VCaP (cell line): Measurements from ENCODE around the gene TRMT44.

ENCODE experiments used
- H3K27ac ChIP-seq: fragments of 450-650 bp; 2 replicates; pipeline ENCODE4 v1.5.1; 2017
- TF ChIP-seq, protein P1 (sequence below): fragments of 450-650 bp; conservative IDR thresholded peaks from 2 replicates; pipeline ENCODE4 v1.5.1; 2017; ENCODE audit warnings: mild to moderate bottlenecking, moderate library complexity

The TRMT44 gene

DNA sequence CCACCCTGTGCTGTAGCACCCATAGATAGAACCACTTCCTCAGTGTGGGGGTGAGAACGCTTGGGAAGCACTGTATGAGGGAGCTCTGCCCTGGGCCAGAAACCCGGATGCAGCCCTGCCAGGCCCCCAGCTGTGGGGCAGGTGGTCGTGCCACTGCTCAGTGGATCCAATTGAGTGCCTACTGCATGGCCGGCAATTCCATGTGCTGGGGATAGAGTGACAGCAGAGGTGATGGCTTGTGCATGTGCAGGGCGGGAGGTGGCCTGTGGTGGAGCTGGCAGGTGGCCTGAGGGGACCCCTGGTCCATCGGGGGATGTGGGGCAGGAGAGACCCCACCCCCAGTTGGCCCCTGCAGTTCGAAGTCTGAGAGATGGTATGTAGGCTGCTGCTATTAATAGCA, 60.4 kb downstream of the TRMT44 start:
- no peak overlapping the region for H3K27ac ChIP-seq
- TF ChIP-seq, protein P1, sequence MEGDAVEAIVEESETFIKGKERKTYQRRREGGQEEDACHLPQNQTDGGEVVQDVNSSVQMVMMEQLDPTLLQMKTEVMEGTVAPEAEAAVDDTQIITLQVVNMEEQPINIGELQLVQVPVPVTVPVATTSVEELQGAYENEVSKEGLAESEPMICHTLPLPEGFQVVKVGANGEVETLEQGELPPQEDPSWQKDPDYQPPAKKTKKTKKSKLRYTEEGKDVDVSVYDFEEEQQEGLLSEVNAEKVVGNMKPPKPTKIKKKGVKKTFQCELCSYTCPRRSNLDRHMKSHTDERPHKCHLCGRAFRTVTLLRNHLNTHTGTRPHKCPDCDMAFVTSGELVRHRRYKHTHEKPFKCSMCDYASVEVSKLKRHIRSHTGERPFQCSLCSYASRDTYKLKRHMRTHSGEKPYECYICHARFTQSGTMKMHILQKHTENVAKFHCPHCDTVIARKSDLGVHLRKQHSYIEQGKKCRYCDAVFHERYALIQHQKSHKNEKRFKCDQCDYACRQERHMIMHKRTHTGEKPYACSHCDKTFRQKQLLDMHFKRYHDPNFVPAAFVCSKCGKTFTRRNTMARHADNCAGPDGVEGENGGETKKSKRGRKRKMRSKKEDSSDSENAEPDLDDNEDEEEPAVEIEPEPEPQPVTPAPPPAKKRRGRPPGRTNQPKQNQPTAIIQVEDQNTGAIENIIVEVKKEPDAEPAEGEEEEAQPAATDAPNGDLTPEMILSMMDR: no peak

DNA sequence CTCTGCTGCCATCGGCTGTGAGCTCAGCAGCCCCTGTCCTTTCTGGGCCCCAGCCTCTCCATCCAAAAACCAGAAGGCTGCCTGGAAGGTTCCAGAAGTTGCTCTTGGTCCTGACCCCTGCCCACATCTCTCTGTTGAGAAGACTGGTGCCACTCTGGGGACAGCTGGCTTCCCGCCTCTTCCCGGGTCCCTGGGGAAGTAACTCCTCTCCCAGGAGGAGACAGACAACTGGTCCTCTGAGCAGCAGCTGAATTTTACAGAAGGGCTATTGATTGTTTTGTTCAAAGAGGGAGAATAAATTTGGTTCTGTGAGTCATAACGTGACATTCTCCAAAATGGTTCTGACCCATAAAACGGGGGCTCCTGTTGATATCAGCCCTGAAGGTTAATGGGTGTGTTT, 61.2 kb downstream of the TRMT44 start:
- TF ChIP-seq, protein P1: no peak

DNA sequence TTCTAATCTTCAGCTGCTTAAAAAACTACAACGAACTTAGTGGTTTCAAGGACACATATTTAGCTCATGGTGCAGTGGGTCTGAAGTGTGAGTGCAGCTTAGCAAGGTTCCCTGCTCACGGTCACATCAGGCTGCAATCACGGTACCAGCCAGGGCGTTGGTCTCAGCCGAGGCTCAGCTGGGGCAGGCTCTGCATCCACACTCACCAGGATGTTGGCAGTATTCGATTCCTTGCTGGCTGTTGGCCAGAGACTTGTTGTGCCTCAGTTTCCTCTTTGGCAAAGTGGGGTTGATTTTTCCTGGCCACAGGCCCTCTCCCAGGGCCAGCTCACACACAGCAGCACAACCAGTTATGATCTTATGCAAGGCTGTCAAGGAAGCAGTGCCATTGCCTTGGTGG, 61.8 kb downstream of the TRMT44 start:
- no peak overlapping the region for H3K27ac ChIP-seq
- TF ChIP-seq, protein P1: no peak

More for the DNA sequence above, 61.2 kb downstream of the TRMT44 start:
- H3K27ac ChIP-seq: no peak overlapping the region

DNA sequence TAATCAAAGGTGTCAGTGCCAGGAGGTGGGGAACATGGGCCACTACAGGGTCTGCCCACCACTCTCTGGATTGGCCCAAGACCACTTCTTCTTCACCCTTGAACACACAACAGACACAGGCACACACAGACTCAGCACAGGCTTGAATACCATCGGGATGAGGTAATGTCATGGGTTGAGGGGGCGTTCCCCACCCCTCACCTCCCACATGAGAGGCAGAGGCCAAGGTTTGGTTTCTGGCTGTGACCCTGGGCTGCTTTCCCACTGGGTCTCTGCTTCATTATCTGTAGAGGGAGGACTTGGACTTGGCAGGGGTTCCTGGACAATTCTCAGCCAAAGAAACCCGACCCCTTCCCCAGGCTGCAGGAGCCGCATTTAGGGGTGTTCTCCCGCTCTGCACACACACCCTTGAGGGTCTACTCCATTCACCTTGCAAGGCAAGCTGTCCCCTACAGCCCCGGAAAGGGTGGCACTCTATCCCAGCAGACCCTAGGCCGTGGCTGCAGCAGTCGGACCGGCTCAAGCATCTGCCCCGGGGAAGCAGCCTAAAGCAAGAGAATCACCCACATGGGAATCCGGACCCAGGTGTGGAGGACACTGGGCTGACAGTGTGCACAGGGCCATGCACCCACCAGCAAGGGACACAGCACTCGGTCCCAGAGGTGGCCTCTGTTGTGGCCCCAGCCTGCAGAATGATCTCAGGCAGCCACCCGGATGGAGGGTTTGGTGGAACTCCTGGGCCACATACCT, 62.4 kb downstream of the TRMT44 start:
- TF ChIP-seq, protein P1: no peak
- peak overlapping the region; percentile 69; the same call in 1 of the 2 replicates for H3K27ac ChIP-seq

DNA sequence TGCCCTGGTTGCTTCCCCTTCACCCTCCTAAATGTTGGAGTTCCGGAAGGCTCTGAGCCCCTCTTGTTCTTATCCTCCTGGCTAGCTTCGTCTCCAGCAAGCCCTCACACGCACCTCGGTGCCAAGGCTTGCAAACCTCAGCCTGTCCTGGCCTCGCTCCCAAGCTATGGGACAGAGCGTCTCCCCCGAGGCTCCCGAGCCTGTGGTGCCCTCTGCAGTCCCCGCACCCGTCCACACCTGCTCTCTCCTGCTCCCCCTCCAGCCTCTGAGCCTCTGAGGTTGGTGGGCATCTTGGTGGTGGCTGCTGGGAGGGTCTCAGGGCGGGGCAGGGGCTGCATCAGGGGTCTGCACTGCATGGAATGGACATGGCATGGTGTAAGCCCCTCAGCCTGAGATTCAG, 63.2 kb downstream of the TRMT44 start:
- TF ChIP-seq, protein P1: peak; percentile 43
- peak overlapping the region; percentile 69 for H3K27ac ChIP-seq

DNA sequence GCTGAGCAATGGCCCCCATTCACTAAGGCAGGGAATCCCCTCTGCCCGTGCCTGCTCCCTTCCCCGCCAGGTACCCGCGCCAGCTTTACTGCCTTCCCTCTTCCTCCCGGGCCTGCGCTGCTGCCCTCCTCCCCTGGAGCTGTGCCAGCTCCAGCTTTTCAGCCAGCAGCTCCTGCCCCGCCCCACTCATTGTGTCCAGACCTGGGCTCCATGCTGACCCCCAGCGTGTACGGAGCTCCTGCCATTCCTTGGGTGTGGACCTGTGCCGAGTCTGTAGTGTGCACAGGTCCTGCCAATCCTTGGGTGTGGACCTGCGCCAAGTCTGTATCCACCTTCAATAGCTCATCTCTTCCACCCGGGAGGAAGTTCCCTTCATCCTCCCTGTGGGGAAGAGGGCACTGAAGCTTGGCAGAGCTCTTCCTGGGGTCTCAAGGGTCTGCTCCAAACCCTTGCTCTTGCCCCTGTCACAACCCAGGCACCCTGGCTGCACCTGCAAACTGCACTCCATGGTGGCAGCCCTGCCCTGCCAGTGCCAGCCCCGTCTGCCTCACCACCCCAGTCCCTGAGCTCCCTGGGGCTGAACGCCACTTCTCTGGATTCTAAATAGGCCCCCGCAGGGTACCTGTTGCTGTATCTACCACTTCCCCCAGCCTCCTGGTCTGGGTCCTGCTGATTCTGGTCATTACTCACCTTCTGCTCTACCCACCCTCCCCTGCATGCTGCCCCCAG, 63.9 kb downstream of the TRMT44 start:
- TF ChIP-seq, protein P1: 0 out of 2 replicates have a peak, but pooled peaks have one; percentile 1
- peak overlapping the region; percentile 69 for H3K27ac ChIP-seq

DNA sequence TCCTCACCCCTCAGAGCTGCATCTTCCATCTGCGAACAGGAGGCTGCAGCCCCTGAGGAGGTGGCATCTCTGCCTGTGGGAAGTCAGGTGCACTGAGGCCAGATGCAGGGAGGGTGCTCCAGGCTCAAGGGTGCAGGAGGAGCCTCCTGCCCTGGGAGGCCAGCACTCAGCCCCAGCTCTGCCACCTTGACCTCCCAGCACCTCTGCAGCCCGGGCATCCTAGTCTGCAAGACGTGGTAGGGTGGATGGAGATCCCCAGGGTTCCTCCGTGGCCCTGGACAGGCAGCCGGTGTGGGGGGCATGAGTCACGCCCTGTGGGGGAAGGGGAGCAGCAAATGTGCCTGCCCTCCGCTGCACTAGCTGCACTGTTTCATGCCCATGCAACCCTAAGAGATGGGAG, 64.7 kb downstream of the TRMT44 start:
- TF ChIP-seq, protein P1: no peak
- H3K27ac ChIP-seq: peak overlapping the region; percentile 69; the same call in 1 of the 2 replicates
